Fibroblast of pulmonary artery (primary cell): ENCODE results near the gene QDPR.

ENCODE experiments used
- DNase-seq: peaks from one replicate; pipeline ENCODE4 v3.0.0-alpha.2; 2010; ENCODE audit warnings: low read depth
- H3K4me3 ChIP-seq: replicated peaks from 2 replicates; pipeline ENCODE4 v1.5.1; 2011; ENCODE audit warnings: low read depth, mild to moderate bottlenecking, control low read depth, low read length, moderate library complexity
- CTCF ChIP-seq: IDR thresholded peaks from 2 replicates; pipeline ENCODE4 v1.5.1; 2011; ENCODE audit warnings: mild to moderate bottlenecking, control low read depth, low read length, inconsistent platforms; ENCODE audit errors: missing control alignments

Gene QDPR

DNA sequence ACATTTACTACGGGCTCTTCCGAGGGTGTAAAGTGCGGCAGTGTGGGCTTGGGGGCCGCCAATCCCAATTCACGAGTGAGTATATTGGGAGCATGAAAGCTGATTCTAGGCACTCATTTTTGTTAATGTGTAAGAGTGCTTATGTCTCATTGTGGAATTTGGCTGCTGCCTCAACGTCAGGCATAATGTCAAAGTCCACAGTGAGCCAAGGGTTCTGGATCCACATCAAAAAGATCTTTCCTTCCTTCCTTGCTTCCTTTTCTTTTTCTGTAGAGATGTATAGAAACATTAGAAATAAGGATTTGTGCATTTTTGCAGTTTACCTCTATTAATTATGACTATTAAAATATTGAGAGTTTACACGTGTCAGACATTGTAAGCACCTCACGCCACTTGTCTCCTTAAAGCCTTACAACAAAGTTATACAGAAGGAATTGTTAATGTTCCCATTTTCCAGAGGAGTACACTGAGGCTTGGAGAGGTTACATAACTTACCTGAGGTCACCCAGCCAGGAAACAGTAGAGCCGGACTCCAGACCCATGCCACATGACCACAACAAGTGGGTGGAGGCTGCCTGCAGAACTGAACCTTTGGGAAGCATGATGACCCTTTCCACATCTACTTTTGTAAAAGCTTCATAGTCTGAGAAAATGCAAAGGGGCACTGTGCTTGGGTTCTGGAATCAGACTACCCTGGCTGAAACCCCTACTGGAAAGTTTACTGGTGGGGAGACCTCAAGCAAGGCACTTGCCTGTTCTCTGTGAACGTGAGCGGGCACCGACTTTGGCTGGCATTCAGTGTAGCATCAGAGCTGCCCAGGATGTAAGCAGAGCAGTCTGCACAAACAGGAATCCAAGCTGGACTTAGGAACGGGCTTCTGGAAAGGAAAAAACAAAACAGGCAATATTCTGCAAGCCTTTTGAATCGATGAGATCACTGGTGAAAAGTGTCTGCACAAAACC, 3.8 kb upstream of the QDPR start:
- DNase-seq, result no peak
- TF ChIP-seq CTCF, result no peak
- H3K4me3 ChIP-seq, result no peak overlapping the region

DNA sequence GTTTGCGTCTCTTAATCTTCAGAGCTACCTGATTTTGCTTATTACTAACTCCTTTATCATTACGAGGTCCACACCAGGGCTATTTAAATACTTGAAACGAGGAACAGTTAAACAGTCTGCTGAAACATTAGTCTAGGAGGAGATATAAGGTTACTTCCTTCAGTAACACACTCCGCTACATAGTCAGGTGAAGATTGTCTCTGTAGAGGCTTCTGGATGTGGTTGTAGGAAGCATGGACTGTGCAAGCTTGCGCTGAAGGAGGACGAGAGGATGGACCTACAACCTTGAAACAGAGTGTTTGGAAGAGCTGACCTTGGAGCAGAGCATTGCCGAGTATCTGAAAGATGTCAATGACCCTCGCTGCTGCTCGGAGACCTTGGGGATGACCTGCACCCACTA, 3.0 kb upstream of the QDPR start, which contains the start of gene CLRN2:
CLRN2 (plus strand) TSS at position 301 of the 400 bp plus-strand sequence. CDS start 102 bp downstream, outside the sequence.
- TF ChIP-seq CTCF, result no peak
- no peak within 1 kb of the TSS for H3K4me3 ChIP-seq

GRCh38 chr4:17512973-17513665, 1.2 kb upstream of the QDPR start:
- H3K4me3 ChIP-seq, result no peak overlapping the region
- DNase-seq, result no peak

More for the DNA sequence above, 3.0 kb upstream of the QDPR start, which contains the start of gene CLRN2:
- DNase-seq, result no peak

DNA sequence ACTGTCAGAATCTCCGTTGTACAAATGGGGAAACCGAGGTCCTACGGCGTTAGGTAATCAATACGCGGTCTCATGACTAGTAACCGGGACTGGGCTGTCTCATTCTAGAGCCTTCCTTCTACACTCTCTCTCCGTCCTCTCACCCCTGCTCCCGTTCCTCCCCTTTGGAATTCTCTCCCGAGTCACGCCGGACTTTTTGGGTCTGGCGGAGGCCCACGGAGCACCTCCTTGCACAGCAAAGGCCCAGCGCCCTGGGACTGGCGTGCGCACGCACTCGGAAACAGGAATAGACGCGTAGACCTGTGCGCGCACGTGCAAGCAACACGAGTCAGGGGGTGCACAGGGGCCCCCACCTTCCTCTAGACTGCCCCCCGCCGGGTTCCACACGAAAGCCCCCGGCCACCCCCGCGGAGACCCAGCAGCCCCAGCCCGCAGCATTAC, 361 bp downstream of the QDPR start:
- DNase-seq, result peak; percentile 52
- TF ChIP-seq CTCF, result no peak
- peak overlapping the region; percentile 75 for H3K4me3 ChIP-seq

More at GRCh38 chr4:17512973-17513665, 1.2 kb upstream of the QDPR start:
- TF ChIP-seq CTCF, result no peak

DNA sequence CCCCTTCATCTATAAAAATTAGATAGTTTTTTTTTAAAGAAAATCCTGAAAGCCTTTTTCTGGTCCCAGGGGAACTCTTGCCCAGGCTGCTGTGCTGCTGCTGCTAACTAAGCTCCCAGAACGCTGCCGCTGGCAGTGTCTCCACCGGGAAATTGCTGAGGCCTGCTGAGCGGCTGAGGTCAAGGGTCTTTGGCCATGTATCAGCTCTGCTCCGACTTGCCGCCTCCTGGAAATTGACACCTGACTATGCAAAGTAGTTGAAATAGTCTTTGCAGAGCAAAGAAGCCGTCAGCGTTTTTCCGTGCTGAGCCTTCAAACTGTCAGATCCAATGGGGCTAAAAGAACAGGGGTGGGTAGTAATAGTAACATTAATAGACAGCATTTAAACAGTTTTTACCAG, 839 bp downstream of the QDPR start:
- peak; percentile 31 for DNase-seq
- H3K4me3 ChIP-seq, result peak overlapping the region; percentile 75
- TF ChIP-seq CTCF, result no peak

DNA sequence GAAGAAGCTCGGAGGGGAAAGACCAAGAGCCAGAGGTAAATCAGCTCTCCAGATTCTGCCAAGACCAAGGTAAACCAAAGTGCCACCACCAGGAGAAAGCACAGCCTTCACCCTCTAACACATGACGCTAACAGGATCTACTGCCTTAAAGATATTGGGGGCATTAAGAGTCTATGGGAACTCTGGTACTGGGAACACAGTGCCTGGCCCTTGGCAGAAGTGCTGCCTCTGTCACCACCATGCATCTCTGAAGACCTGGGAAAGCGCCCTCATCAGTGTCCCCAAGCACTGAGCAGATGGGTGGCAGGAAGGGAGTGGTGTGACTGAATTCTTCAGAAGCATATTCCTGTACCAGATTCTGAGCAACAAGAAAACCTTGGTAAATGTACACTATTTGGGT, 1.3 kb downstream of the QDPR start:
- TF ChIP-seq CTCF, result no peak

More for the DNA sequence above, 1.3 kb downstream of the QDPR start:
- DNase-seq, result no peak
- peak overlapping the region; percentile 75 for H3K4me3 ChIP-seq
